OCI-LY3 (cell line): ENCODE results near the gene BOD1.

Source experiments
- H2AFZ ChIP-seq: fragments of 200-600, 300-600 bp; shearing (Covaris generic); 2 replicates; pipeline ENCODE4 v1.6.0; 2014; ENCODE audit warnings: antibody characterized with exemption, low read depth, low read length
- H3K27ac ChIP-seq: fragments of 200-600, 300-600 bp; sonication (generic); 2 replicates; pipeline ENCODE4 v1.5.1; 2014; ENCODE audit warnings: mild to moderate bottlenecking, low read length, moderate library complexity, mixed read lengths
- H3K27me3 ChIP-seq: fragments of 200-600, 300-600 bp; sonication (generic); 2 replicates; pipeline ENCODE4 v1.6.1; 2014; ENCODE audit warnings: low read depth, low read length, mixed read lengths
- H3K36me3 ChIP-seq: fragments of 200-600, 300-600 bp; sonication (generic); replicated peaks from 2 replicates; pipeline ENCODE3; 2014; ENCODE audit warnings: low read depth, low read length, mixed read lengths
- H3K4me1 ChIP-seq: fragments of 300-600, 200-600 bp; sonication (generic); 2 replicates; pipeline ENCODE4 v1.6.1; 2014; ENCODE audit warnings: low read length, mixed read lengths
- H3K4me2 ChIP-seq: fragments of 200-600, 300-600 bp; sonication (generic); 2 replicates; pipeline ENCODE4 v1.6.1; 2014; ENCODE audit warnings: low read length, mixed read lengths
- H3K4me3 ChIP-seq: fragments of 300-600, 200-600 bp; sonication (generic); 2 replicates; pipeline ENCODE4 v1.5.1; 2014; ENCODE audit warnings: antibody characterized with exemption, mild to moderate bottlenecking, low read length, moderate library complexity
- H3K79me2 ChIP-seq: fragments of 300-600, 200-600 bp; shearing (Covaris generic); 2 replicates; pipeline ENCODE4 v1.6.1; 2014; ENCODE audit warnings: mild to moderate bottlenecking, low read length, mixed read lengths
- H3K9ac ChIP-seq: fragments of 300-600, 200-600 bp; shearing (Covaris generic); 2 replicates; pipeline ENCODE4 v1.6.0; 2014; ENCODE audit warnings: mild to moderate bottlenecking, low read length, moderate library complexity
- H3K9me3 ChIP-seq: fragments of 200-600, 300-600 bp; shearing (Covaris generic); 2 replicates; pipeline ENCODE4 v1.6.1; 2014; ENCODE audit warnings: low read length, mixed read lengths; ENCODE audit not compliant: insufficient read depth
- H4K20me1 ChIP-seq: fragments of 200-600, 300-600 bp; sonication (generic); 2 replicates; pipeline ENCODE4 v1.6.1; 2016; ENCODE audit warnings: low read length, mixed read lengths; ENCODE audit not compliant: insufficient read depth
- EZH2phosphoT487 ChIP-seq: fragments of 200-600 bp; shearing (Covaris generic); IDR thresholded peaks from 2 replicates; pipeline ENCODE4 v1.6.1; 2018; ENCODE audit warnings: antibody characterized with exemption, mixed run types, low read depth
- TF ChIP-seq, protein P1 (sequence below): fragments of 200-600, 300-600 bp; sonication (generic); IDR thresholded peaks from 2 replicates; pipeline ENCODE4 v1.5.1; 2014; ENCODE audit warnings: antibody characterized with exemption, low read length, low read depth

The BOD1 gene

DNA sequence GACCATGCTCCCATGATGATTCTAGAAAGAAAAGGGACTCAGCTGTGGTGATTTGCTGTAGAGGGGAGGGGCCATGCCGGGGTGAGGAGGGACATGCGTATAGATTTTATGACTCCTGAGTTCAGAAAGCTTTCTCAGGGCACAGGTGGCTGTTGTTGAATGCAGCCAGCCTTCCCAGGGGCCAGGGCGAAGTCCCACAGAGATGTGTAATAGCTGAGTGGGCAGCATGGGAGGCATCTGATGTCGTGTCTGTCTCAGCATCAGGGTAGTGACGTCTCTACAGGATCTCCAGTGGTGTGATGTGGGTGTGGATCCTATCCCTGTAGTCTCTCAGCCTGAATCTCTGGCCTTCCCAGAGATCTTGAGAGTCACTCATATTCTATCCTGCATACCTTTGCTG lies 7.8 kb upstream of the BOD1 start:
- Histone ChIP-seq H3K79me2 (no peaks in the 10 kb centered on the region), H3K9ac (no peak overlapping the region), H3K27me3 (no peaks in the 10 kb centered on the region), H4K20me1 (no peaks in the 10 kb centered on the region), H3K4me3 (no peak overlapping the region), H3K4me1 (peaks cover 18% of the 10 kb centered on the region), H2AFZ (no peak overlapping the region), H3K4me2 (no peak overlapping the region), H3K9me3 (no peaks in the 10 kb centered on the region), H3K27ac (no peak overlapping the region), H3K36me3 (no peaks in the 10 kb centered on the region)
- TF ChIP-seq, protein P1, sequence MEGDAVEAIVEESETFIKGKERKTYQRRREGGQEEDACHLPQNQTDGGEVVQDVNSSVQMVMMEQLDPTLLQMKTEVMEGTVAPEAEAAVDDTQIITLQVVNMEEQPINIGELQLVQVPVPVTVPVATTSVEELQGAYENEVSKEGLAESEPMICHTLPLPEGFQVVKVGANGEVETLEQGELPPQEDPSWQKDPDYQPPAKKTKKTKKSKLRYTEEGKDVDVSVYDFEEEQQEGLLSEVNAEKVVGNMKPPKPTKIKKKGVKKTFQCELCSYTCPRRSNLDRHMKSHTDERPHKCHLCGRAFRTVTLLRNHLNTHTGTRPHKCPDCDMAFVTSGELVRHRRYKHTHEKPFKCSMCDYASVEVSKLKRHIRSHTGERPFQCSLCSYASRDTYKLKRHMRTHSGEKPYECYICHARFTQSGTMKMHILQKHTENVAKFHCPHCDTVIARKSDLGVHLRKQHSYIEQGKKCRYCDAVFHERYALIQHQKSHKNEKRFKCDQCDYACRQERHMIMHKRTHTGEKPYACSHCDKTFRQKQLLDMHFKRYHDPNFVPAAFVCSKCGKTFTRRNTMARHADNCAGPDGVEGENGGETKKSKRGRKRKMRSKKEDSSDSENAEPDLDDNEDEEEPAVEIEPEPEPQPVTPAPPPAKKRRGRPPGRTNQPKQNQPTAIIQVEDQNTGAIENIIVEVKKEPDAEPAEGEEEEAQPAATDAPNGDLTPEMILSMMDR: no peak
- TF ChIP-seq EZH2phosphoT487: no peak

DNA sequence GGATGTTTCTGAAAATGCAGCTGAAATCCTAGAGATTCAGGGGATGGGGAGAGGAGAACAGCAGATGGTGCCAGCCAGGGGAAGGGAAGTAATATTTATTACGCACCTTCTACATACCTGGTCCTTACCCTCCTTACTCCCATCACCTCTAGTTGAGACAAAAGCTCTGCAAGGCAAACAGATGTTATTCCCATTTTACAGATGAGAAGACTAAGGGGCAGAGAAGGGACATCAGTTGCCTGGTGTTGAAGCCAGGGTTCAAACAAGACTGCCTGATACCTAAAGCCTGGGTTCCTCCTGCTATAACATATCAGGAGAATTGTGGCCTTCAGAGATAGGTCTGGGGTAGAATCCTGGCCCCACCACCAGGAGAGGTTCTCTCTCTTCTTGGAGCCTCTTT lies 7.3 kb upstream of the BOD1 start:
- H3K9ac ChIP-seq: no peak overlapping the region
- peaks cover 21% of the 10 kb centered on the region for H3K4me1 ChIP-seq
- no peak overlapping the region for H3K4me2 ChIP-seq
- no peak overlapping the region for H3K4me3 ChIP-seq
- no peaks in the 10 kb centered on the region for H4K20me1 ChIP-seq
- H2AFZ ChIP-seq: no peak overlapping the region
- H3K79me2 ChIP-seq: no peaks in the 10 kb centered on the region
- no peaks in the 10 kb centered on the region for H3K9me3 ChIP-seq
- H3K36me3 ChIP-seq: no peaks in the 10 kb centered on the region
- TF ChIP-seq EZH2phosphoT487: no peak
- TF ChIP-seq, protein P1: no peak
- no peaks in the 10 kb centered on the region for H3K27me3 ChIP-seq
- H3K27ac ChIP-seq: no peak overlapping the region

DNA sequence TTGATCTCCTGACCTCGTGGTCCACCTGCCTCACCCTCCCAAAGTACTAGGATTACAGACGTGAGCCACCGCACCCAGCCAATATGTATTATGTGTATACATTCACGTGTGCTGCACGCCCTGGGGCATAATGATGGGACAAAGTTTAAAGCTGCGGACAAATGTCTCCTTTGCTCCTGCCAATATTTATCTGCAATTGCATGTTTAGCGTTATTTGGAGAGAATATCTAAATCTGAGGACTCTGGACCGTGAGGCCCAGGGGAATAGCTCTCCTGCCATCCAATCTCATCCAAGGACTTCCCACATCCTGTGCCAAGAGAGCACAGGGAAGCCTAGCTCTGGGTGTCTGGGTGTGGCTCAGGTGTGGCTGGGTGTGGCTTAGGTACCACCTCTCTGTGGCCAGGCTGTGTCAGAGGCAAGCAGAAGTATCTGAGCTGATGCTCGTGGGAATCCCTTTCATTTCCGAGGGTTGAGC lies 6.9 kb upstream of the BOD1 start:
- no peaks in the 10 kb centered on the region for H4K20me1 ChIP-seq
- H2AFZ ChIP-seq: no peak overlapping the region
- no peak overlapping the region for H3K27ac ChIP-seq
- no peaks in the 10 kb centered on the region for H3K36me3 ChIP-seq
- no peak overlapping the region for H3K4me3 ChIP-seq
- H3K9ac ChIP-seq: no peak overlapping the region
- H3K79me2 ChIP-seq: no peaks in the 10 kb centered on the region
- peaks cover 21% of the 10 kb centered on the region for H3K4me1 ChIP-seq
- H3K9me3 ChIP-seq: no peaks in the 10 kb centered on the region
- H3K27me3 ChIP-seq: no peaks in the 10 kb centered on the region
- no peak overlapping the region for H3K4me2 ChIP-seq
- TF ChIP-seq, protein P1: no peak
- no peak for TF ChIP-seq EZH2phosphoT487

DNA sequence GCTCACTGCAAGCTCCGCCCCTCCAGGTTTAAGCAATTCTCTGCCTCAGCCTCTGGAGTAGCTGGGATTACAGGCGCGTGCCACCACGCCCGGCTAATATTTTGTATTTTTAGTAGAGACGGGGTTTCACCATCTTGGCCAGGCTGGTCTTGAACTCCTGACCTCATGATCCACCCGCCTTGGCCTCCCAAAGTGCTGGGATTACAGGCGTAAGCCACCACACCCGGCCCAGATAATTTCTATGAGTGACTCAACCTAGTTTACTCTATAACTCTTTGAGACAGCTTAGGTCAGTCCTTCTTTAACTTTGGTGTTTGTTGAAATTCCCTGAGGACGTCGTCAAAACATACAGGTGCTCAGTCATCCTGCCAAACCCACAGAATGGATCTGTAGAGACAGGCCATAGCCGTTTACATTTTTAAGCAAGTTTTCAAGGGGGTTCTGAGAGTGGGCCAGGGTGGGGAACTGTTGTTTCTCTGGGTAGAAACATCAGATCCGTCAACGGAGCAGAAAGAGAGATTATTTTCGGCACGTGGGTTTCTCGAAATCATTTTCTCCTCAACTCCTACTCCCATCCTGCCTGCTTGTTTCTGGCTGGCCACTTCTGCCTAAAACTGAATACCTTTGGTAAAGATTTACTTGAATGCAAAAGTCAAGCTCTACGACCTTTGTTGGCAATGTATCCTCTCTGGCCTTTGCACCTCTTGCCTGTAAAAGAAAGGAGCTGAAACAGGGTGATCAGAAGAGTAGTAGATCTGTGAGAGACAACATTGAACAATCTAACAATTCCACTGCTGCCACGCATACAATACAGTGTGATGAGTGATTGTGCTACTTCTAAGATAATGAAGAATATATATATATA lies 6.0 kb upstream of the BOD1 start:
- Histone ChIP-seq H3K9ac (no peak overlapping the region), H3K27ac (no peak overlapping the region), H2AFZ (no peak overlapping the region), H3K36me3 (no peaks in the 10 kb centered on the region), H3K4me2 (no peak overlapping the region), H3K4me3 (no peak overlapping the region), H4K20me1 (no peaks in the 10 kb centered on the region), H3K27me3 (no peaks in the 10 kb centered on the region), H3K9me3 (no peaks in the 10 kb centered on the region), H3K4me1 (peaks cover 22% of the 10 kb centered on the region), H3K79me2 (no peaks in the 10 kb centered on the region)
- TF ChIP-seq, protein P1: no peak
- TF ChIP-seq EZH2phosphoT487: no peak
